ENCODE data around the gene POU2AF2.

The POU2AF2 gene

GRCh38 chr11:111331711-111332479, 86.4 kb downstream of the POU2AF2 start:
- DNase-seq (ENCODE audit: low spot score), result no peak

GRCh38 chr11:111334532-111335502, 89.3 kb downstream of the POU2AF2 start:
- no peak for DNase-seq (ENCODE audit: low spot score)

GRCh38 chr11:111335549-111335948, 90.0 kb downstream of the POU2AF2 start:
- no peak for DNase-seq (ENCODE audit: low spot score)
